PC-3 (cell line): Measurements from ENCODE around the gene OR52I2.

Experiments
- CTCF ChIP-seq: fragments of 300-600 bp; sonication (generic); conservative IDR thresholded peaks from 2 replicates; pipeline ENCODE4 v1.5.1; 2017; ENCODE audit warnings: antibody characterized with exemption, low read depth, mild to moderate bottlenecking, low read length
- EZH2 ChIP-seq: fragments of 300-600 bp; sonication (generic); IDR thresholded peaks from one replicate; pipeline ENCODE4 v1.6.1; 2017; ENCODE audit warnings: antibody characterized with exemption, mild to moderate bottlenecking, low read length; ENCODE audit not compliant: unreplicated experiment

- TF ChIP-seq CTCF (no peak), EZH2 (no peak)
These were observed 30.4 kb downstream of the OR52I2 start for GRCh38 chr11:4611986-4612385.
